Erythroblast (primary cell): Measurements from ENCODE around the gene PC.

Source experiments
- DNase-seq, 2 experiments: peaks; one replicate each; lab custom pipeline; 2025; lab: John Stamatoyannopoulos, UW
- GATA1 ChIP-seq: IDR thresholded peaks from 2 replicates; pipeline ENCODE4 v1.6.1; 2011; ENCODE audit warnings: low read depth, mild to moderate bottlenecking, control low read depth, low read length, moderate library complexity
- POLR2A ChIP-seq: IDR thresholded peaks from 2 replicates; pipeline ENCODE4 v1.6.1; 2011; ENCODE audit warnings: mild to moderate bottlenecking, low read length

Gene PC

GRCh38 chr11:66905631-66906030 is 52.6 kb downstream of the PC start:
- TF ChIP-seq GATA1, result no peak
- no peak for TF ChIP-seq POLR2A
- no peak for DNase-seq

- no peak for TF ChIP-seq GATA1
- TF ChIP-seq POLR2A, result no peak
Measured at GRCh38 chr11:66904981-66905521, 53.1 kb downstream of the PC start.

DNA sequence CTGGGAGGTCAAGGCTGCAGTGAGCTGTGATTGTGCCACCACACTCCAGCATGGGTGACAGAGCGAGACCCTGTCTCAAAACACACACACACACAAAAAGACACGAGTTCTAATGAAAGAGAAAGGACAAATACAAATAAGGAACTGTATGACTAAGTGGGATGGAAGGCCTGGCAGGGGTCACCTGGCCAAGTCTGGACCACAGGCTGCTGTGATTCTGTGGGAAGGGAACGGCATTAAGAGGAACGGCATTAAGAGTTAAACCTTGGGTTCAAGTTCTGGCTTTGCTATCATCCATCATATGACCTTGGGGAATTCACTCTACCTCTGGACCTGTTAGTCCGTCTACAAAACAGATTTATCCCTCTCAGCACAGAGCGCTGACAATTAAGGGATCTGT is 53.6 kb downstream of the PC start:
- TF ChIP-seq GATA1, result no peak
- TF ChIP-seq POLR2A, result no peak
- no peak for DNase-seq

More at GRCh38 chr11:66904981-66905521, 53.1 kb downstream of the PC start:
- no peak for DNase-seq

GRCh38 chr11:66904055-66904454 is 54.1 kb downstream of the PC start:
- DNase-seq, result no peak
- no peak for TF ChIP-seq GATA1
- TF ChIP-seq POLR2A, result no peak

- no peak for DNase-seq
- TF ChIP-seq GATA1, result no peak
- no peak for TF ChIP-seq POLR2A
Measured at GRCh38 chr11:66902486-66903177, 55.6 kb downstream of the PC start.

- DNase-seq, result no peak
- TF ChIP-seq POLR2A, result no peak
- no peak for TF ChIP-seq GATA1
Measured at GRCh38 chr11:66901964-66902390, 56.2 kb downstream of the PC start.

GRCh38 chr11:66894141-66894540 is 64.0 kb downstream of the PC start:
- DNase-seq, result no peak
- TF ChIP-seq POLR2A, result no peak
- TF ChIP-seq GATA1, result no peak

DNA sequence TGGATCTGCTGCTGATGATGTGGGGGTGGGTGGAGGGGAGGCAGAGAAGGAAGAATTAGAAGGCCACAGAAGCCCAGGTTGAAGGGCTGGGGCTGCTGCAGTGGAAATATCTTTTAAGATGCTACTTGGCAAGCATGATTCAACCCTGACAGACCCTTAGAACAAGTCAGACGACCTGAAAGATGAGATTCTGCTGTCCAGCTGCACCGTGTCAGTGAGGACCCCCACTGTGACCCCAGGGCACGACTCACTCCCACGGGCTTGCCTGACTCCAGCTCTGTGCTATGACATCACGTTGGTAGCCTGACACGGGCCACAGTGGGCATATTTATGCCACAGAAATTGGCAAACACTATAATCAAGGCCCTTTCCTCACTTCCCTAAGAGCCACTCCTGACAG is 65.3 kb downstream of the PC start:
- TF ChIP-seq GATA1 (no peak), POLR2A (no peak)
- DNase-seq, result no peak

DNA sequence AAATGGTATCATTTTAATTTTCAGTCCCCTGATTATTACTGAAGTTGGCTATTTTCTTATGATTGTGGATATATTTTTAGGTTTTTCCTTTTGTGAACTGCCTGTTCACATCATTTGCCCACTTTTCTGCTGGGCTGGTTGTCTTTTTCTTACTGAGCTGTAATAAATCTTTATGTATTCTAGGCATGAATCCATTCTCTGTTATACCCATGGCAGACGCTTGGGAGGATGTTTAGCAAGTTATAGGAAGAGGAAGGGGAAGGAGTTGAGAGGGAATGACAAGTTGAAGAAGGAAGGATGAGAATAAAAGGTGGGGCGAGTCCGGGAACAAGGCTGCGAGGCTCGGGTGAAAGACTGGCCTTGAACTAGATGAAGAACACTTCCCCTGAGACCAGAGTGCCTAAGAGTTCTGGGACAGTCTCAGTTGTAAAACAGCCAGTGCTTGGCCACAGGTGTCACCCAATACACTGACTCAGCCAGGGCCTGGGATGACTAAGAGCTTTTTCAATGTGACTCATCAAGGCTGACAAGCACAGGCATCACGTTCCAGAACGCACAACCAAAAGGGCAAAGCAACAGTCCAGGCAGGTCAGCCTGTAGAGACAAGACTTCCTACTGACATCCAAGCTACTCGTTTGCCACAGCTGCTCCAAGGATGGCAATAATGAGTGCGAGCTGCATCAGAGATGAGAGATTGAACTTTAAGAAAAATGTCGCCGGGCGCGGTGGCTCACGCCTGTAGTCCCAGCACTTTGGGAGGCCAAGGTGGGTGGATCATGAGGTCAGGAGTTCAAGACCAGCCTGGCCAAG is 66.1 kb downstream of the PC start:
- TF ChIP-seq GATA1 (no peak), POLR2A (no peak)
- peak; percentile 79 to 88 for DNase-seq

GRCh38 chr11:66889960-66890359 is 68.2 kb downstream of the PC start:
- DNase-seq, result no peak
- TF ChIP-seq POLR2A (no peak), GATA1 (no peak)

- DNase-seq, result no peak
- TF ChIP-seq POLR2A, result no peak
- no peak for TF ChIP-seq GATA1
Measured at GRCh38 chr11:66888282-66888681, 69.9 kb downstream of the PC start.

DNA sequence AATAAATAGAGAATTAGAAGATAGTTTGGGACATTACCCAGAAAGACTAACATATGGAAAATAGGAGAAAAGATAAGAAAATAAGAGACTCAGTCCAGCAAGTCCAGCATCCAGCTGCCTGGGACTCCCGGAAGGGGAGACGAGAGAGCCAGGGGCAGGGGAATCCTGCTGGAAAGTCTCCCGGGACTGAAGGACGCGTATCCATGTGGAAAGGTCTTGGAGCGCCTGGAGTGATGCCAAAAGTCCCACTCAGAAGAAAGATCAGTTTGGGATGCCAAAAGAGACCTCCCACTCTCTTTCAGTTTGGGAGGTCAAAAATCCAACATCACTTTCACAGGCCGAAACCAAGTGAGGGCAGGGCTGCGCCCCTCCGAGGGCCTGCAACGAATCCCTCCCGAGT is 70.7 kb downstream of the PC start:
- no peak for DNase-seq
- no peak for TF ChIP-seq GATA1
- TF ChIP-seq POLR2A, result no peak

DNA sequence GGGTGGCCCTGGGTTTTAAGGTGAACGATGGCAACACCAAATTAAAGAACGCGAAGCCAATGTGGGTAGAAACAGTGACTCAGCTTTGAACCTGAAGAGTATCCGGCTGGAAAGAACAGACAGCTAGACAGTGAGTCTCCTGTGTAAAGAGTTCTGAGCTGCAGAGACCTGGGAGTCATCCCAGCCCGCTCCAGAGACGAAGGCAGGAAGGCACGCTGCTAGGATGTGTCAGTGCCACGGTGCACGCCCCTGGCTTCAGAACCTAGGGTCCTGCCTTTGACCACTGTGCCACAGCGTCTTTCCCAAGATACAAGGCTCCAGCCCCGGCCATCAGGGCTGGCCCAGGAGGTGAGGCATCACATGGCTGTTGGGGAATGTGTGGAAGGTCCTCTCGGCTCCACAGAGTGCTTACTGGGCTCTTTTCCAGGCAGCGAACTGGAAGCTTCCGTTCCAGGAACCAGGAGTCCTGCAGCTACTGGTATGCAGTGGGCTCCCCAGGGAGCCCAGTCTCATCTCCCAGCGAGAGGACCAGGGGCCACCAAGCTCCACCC is 71.4 kb downstream of the PC start:
- no peak for TF ChIP-seq GATA1
- TF ChIP-seq POLR2A, result no peak
- DNase-seq, result no peak

DNA sequence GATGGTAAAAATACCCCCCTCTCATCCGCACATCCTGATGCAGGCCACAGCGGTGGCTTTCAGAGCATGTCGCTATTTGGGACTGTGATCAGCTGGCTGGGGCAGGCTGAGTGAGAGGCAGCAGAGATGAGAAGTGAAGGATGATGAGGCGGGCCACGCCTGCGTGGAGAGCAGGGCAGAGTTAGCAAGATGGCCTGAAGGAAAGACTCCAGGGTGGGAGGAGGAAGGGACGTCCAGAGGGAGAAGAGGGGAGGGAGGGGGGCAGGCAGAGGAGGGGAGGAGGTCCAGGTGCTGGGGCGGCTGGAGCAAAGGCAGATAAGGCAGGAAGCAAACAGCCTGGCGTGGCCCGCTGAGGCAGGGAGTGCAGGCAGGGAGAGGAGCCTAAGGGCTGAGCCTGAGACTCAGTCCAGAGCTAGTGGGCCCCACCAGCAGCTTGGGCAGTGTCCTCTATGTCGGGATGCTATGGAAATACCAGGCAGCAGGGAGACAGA is 72.2 kb downstream of the PC start:
- no peak for DNase-seq
- TF ChIP-seq POLR2A, result no peak
